Amniotic stem cell (primary cell): ENCODE results near the gene NXPH4.
A peak's percentile ranks its signal among the peaks of the same experiment; 100 is the strongest.

Source experiments
- DNase-seq: peaks from one replicate; lab custom pipeline; 2025; lab: John Stamatoyannopoulos, UW

Gene NXPH4

DNA sequence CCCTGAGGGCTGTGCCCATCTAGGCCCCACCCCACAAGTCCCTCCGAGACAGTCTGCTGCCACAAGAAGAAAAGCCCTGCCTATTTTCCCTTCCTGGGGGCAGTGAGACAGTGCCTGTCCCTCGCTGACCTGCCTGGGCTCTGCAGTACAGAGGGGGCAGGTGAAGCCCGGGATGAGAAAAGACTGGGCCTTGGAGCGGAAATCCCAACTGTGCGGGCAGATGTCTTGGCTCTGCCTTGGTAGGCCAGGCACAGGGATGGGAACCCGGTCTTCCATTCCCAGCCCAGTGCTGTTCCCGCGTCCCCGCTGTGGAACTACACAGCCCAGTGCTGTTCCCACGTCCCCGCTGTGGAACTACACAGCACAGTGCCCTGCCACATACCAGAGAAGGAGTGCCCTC lies 12.8 kb upstream of the NXPH4 start:
- no peak for DNase-seq

DNA sequence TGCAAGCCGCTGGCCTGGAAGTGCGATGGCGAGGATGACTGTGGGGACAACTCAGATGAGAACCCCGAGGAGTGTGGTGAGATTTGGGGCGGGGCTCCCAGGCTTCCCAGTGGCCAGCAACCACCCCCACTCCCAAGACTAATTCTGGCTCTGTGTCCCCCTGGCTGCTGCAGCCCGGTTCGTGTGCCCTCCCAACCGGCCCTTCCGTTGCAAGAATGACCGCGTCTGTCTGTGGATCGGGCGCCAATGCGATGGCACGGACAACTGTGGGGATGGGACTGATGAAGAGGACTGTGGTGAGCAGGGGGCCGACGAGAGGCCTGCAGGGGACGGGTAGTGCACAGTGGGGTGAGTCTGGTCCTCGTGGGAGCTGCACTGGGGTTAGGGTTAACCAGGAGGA lies 12.1 kb upstream of the NXPH4 start:
- DNase-seq, result no peak

DNA sequence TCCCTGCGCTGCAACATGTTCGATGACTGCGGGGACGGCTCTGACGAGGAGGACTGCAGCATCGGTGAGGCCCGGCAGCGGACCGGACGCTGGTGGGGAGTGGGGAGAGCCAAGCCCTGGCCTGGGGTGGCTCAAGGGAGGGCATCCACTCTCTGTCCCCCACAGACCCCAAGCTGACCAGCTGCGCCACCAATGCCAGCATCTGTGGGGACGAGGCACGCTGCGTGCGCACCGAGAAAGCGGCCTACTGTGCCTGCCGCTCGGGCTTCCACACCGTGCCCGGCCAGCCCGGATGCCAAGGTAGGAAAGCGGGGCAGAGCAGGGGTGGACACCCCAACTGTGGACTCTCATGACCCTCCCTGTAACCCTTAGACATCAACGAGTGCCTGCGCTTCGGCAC lies 11.4 kb upstream of the NXPH4 start:
- DNase-seq, result no peak

DNA sequence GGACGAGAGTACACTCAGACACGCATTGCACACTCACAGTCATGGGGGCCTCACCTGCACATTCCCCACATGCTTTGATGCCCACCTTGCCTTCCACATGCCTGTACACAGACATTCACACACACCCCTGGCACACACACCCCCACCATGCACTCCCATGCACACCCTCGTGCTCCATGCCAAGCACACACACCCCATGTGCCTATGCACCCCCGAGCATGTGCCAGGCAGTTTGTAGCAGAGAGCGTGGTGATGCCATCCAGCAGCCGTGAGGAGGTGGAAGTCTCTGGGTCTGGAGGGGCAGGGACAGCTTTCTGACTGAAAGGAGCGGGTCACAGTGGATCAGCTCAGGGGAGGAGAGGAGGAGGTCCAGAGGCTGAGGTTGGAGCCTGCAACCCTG lies 10.7 kb upstream of the NXPH4 start:
- DNase-seq, result no peak

DNA sequence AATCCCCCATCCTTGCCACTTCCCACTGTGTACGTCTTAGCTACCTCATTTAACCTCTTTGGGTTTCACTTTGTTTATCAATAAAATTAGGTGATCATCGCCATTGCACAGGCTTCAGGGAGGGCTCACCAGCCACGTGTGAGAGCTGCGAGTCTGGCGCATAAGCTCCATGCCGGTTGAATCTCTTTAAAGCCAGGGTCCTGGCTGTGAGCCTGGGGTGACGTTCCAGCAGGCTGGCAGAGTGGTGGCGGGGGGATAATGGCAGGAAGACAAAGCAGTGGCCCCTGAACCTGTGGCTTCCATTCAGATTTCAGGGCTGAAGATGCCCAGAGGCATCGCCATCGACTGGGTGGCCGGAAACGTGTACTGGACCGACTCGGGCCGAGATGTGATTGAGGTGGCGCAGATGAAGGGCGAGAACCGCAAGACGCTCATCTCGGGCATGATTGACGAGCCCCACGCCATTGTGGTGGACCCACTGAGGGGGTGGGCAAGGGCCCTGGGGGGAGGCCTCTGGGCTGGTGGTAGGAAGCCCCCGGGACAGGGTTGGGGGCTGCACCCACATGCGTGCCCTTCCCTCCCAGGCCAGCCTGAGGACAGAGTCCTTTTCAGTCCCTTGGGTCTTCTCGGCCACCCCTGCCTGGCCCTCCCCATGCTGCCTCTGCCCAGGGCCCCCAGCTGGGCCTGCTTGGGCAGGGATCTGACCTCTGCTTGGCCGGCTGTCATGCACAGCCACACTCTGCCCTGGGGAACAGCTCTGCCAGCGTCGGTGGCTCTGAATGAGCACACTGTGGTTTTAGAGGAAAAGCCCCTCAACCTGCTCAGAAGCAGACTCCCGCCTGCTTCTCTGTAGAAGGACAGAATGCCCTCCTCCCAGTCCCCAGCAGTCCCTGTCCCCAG lies 8.6 kb upstream of the NXPH4 start:
- no peak for DNase-seq

DNA sequence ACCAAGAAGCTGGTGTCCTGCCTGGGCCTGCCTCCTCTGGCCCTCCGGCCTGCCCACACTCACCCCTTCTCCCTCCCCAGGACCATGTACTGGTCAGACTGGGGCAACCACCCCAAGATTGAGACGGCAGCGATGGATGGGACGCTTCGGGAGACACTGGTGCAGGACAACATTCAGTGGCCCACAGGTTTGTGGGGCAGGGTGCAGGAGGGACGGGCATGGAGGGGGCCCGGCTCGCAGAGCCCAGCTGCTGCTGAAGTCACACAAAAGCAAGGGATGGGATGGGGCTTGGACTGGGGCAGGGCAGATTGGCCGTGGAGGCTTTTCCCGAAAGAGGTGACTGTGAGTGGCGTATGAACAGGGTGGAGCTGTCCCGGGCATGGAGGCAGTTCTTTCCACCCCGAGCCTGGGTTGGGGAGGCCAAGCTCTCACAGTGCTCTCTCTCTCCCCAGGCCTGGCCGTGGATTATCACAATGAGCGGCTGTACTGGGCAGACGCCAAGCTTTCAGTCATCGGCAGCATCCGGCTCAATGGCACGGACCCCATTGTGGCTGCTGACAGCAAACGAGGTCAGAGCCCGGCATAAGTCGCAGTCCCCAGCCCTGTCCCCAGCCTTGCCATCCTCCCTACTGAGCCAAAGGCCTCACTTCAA lies 7.8 kb upstream of the NXPH4 start:
- no peak for DNase-seq

DNA sequence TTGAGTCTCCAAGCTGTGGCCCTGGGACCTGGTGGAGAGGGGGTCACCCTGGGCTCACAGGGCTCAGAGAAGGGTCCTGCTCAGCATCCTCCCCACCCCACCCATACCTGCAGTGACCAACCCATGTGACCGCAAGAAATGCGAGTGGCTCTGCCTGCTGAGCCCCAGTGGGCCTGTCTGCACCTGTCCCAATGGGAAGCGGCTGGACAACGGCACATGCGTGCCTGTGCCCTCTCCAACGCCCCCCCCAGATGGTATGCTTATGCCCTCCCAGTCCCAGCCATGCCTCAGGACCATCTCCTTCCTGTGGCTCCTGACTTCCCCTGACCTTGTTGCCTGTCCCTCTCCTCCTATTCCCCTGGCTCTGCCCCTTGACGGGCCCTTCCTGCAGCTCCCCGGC lies 6.7 kb upstream of the NXPH4 start:
- DNase-seq, result no peak

DNA sequence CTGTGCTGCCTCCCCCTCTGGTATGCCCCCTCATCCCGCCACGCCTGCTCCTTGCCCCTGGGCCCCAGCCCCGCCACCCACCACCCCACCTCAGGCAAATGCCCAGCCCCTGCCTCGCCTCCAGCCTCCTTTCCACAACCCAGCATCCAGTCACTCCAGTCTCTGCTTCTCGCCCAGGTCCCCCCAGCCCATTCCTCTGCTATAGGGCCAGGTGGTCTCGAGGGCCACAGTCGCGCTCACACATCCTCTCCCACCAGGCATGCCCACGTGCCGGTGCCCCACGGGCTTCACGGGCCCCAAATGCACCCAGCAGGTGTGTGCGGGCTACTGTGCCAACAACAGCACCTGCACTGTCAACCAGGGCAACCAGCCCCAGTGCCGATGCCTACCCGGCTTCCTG lies 6.1 kb upstream of the NXPH4 start:
- DNase-seq, result no peak

DNA sequence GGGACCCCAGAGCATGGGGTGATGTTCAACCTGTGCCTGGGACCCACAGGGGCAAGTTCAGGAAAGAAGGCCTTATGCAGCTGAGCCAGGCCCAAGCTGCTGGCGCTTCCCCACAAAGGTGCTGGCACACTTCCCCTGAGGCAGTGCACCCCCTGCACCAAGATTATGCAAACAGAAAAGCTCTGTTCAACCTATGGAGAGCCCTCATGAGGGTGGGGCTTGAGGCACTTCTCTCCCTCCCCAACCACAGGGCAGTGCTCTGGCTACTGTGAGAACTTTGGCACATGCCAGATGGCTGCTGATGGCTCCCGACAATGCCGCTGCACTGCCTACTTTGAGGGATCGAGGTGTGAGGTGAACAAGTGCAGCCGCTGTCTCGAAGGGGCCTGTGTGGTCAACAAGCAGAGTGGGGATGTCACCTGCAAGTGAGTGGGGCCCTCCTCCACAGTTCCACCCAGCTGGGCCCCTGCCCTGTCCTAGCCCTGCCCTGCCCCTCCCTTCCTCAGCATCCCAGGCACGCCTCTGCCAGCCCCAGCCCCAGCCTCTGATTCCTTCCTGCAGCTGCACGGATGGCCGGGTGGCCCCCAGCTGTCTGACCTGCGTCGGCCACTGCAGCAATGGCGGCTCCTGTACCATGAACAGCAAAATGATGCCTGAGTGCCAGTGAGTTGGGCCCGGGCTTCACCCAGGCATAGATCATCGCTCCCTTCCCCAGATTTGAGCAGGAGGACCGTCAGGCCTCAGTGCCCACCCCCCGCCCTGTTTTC lies 5.5 kb upstream of the NXPH4 start:
- no peak for DNase-seq

DNA sequence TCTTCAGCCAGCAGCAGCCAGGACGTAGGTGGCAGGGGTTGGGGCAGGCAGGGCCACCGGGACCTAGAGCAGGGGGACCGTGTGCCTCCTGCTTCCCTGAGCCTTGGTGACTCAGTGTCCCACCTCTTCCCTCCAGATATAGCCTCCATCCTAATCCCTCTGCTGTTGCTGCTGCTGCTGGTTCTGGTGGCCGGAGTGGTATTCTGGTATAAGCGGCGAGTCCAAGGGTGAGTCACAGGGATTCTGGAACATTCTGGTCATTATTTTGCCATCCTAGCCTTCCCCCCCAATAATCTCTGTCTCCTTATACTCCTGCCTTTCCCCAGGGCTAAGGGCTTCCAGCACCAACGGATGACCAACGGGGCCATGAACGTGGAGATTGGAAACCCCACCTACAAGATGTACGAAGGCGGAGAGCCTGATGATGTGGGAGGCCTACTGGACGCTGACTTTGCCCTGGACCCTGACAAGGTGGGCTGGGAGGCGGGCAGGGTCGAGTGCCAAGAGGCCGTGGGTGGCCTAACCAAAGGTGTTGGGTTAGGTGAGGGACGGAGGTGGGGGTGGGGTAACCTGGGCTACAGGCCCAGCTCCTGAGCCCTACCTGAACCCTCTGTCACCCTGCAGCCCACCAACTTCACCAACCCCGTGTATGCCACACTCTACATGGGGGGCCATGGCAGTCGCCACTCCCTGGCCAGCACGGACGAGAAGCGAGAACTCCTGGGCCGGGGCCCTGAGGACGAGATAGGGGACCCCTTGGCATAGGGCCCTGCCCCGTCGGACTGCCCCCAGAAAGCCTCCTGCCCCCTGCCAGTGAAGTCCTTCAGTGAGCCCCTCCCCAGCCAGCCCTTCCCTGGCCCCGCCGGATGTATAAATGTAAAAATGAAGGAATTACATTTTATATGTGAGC lies 4.5 kb upstream of the NXPH4 start:
- no peak for DNase-seq

DNA sequence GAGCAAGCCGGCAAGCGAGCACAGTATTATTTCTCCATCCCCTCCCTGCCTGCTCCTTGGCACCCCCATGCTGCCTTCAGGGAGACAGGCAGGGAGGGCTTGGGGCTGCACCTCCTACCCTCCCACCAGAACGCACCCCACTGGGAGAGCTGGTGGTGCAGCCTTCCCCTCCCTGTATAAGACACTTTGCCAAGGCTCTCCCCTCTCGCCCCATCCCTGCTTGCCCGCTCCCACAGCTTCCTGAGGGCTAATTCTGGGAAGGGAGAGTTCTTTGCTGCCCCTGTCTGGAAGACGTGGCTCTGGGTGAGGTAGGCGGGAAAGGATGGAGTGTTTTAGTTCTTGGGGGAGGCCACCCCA lies 3.9 kb upstream of the NXPH4 start:
- no peak for DNase-seq

DNA sequence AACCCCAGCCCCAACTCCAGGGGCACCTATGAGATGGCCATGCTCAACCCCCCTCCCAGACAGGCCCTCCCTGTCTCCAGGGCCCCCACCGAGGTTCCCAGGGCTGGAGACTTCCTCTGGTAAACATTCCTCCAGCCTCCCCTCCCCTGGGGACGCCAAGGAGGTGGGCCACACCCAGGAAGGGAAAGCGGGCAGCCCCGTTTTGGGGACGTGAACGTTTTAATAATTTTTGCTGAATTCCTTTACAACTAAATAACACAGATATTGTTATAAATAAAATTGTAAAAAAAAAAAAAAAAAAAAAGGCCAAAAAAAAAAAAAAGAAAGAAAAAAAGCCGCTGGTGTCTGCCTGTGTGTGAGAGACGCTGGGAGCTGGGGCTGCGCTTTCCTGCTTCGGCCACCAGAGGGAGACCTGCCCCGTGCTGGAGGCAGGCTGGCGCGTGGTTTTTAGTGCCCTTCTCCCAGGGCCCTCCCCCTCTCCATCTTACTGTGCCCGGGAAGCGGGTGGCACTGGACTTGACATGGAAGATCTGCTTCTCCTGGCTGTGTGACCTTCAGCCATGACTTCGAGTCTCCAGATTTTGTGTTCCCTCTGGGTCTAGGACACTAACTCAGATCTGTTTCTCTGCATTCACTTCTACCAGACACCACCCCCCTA lies 3.4 kb upstream of the NXPH4 start:
- DNase-seq, result peak; percentile 59

DNA sequence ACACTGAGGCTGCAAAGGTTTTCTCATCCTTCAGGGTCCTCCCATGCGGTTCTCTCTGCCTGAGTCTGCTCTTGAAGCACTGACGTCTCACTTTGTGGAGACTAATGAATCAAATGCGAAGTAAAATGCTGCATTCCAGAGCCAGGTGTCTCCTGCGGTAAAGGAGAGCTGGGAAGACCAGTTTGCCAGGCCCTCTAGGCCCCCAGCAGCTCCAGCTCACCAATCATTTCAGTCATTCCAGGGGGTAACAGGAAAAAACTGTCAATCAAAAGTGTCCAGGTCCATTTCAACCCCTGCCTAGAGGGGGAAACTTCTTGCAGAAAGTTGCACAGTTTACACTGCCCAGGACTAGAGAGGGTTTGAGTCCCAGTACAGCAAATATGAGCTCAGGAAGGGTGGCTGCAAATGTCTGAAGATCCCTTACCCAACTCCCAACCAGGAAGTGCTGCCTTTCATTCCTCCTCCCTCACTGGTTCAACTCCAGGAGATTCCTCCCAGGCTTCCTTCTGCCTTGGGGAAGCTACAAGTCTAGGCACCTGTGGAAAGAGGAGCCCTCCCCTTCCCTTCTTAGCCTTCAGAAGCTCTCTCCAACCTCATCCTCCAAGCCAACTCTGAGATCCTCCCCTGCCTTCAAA lies 2.7 kb upstream of the NXPH4 start:
- DNase-seq, result no peak

DNA sequence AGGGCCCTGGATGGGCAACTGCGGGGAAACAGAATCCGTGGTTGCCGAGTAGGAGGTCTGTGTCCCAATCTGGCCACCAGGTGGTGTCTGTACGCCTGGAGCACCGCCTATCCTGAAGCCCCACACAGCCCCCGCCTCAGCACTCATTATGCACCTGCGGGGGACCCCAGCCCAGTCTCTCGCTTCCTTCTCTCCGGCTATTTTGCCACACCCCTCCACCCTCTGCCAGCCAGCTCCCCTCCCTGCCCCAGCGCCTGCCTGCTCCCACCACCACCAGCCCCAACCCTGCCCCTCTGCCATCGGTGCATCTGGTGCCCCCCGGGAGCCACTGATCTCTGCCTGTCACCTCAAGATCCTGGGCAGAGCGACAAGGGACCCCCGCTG lies 2.2 kb upstream of the NXPH4 start:
- DNase-seq, result no peak

DNA sequence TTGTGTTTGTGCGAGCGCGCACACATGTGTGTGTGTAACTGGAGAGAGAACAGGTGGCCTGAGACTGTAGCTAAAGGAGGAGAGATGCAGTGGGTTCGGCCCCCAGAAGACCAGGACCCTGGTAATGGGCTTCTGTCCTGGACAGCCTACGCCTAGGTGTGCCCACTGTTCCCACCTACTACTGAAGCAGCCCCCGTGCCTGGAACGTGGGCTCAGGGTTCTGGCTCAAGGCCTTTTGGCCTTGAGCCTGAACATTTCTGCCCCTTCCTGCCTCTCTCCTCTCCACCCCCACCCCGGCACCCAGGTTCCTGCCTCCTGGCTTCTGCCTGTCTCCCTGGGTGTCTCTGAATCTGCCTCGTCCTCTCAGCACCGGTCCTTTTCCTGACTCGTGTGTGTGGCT lies 1.5 kb upstream of the NXPH4 start:
- DNase-seq, result no peak

DNA sequence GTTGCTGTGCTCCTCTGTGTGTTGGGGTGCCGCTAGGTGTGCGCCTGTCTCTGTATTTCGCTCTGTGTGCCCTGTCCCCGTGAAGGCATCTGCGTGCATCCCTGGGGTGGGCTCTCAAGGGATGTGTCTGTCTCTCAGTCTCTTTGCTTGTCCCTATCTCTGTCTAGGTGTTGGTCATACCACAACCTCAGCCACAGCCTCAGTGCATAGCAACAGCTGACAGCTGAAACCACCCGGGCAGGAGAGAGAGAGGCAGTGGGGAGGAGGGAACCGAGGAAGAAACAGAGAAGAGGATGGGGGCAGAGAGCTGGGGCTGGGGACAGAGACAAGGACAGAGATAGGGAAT lies 953 bp upstream of the NXPH4 start:
- no peak for DNase-seq

DNA sequence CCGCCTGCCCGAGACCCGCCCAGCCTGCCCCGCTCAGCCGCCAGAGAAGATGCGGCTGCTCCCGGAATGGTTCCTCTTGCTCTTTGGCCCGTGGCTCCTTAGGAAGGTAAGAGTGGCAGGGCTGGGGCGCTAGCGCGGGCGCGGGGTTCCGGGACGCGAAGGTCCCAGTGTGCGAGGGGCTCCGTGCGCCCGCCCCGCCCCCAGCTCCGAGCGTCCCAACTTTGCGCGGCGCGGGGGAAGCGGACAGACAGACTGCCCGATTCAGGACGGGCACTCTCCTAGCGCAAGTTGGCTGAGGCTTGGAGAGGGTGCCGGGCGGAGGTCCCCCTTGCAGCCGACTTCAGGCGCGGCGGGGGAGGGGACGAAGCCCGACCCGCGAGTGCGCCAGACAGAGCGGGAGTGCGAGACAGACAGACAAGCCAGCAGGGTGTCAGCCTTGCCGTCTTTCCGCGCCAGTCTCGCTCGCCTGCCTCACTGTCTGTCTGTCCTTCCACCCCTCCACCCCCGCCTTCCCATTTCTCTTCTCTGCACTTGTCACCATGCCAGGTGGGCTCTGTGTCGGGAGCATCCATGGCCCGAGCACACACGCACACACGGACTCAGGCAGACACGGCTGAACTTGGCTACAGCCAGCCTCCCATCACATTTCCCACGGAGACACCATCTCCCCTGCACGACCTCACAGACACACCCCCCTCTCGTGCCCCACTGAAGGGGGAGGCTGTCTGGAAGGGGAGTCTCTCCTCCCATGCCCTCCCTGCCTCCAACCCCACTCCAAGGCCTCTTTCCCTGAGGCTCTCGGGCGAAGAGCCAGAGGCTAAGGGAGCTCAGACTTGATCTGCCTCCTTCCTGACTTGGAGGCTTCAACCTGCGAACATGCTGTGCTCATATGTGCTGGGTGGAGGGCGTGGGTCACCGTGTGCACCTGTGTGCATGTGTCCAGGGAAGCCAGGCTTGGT lies 606 bp downstream of the NXPH4 start:
- DNase-seq, result no peak

DNA sequence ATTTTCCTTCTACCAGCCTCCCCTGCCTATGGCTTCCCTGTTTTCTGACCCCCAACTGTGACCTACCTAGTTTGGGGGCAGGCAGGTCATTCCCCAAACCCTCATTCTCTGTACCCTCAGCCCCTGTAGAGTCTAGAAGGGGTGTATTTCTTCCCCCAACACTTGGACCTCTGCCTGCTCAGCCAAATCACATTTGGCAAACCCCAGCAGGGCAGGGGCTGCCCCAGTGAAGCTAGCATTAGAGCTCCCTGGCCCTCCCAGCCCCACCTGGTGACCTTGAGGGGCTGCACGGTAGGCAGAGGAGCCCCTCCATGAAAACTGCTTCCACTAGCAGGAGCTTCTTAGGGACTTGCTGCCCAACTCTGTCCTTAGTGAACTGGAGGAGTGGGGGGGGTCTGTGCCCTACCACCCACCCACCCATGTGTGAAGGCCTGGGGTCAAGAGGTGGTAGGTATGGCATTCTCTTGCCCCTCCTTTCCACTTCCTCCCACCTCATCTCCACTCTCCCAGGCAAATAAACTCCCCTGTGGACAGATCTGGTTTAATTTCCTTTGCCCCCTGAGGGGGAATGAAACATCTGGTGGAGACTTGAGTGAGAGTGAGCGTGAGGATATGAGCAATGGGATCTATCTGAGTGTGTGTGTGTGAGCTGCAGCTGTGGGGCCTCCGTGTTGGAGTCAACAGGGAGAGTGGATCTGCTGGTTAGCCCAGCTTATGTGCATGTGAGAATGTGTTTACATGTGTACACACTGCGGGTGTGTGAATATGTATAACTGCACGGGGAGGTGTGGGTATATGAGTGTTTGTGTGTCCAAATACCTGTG lies 1.6 kb downstream of the NXPH4 start:
- DNase-seq, result no peak
